NCI-H446 (cell line): ENCODE data around the gene RRP12.

Experiments
- DNase-seq, 2 experiments: peaks; one replicate each; lab custom pipeline; 2025; lab: John Stamatoyannopoulos, UW

RRP12 gene

DNA sequence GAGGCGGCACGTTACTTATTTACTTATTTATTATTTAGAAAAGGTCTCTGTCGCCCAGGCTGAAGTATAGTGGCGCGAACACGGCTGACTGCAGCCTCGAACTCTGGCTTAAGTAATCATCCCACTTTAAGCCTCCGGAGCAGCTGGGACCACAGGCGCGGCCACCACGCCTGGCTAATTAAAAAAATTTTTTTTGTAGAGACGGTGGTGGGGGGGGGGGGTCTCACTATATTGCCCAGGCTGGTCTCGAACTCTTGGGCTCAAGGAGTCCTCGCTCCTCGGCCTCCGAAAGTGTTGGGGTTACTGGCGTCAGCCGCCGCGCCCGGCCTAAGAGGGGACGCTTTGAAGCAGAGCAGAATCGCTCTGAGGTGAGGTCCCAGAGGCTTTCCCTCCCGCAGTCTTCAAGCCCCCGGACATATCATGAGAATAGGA, 65.9 kb downstream of the RRP12 start:
- DNase-seq: no peak

DNA sequence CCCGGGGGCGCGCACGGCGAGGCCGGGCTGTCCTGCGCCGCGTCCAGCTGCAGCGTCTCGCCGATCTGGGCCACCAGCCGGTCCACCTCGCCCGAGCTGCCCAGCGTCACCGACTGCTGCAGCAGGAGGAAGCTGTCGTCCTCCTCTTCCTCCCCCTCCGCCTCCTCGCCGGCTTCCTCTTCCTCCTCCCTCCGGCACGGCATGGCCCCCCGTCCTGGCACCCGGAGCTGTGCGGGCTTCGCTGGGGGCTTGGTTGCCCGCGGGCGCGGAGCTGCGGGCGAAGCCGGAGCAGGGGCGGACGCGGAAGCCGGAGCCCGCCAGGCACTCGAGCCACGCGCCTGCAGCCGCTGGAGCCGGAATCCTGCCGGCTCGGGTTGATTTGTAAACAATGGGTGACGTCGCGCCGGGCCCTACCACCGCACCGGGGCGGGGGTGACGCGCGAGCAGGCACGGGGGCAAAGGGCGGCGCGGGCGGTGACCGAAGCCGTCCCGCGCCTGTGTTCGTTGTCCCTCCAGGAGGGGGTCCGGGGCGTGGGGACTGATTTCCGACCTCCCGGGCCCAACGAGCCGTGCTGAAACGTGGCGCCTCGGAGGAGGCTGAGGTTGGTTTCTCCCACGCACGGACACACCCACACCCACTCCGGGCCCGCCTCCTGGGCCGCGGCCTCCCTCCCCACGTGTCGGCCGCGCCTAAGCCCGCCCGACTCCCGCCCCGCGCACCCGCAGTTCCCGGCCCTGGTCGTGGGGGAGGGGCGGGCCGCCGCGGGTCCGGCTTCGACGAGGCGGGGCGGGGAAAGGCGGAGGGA, 66.6 kb downstream of the RRP12 start, which contains the start of gene FRAT2:
Gene FRAT2, minus strand, starts transcription at position 360 of the 806 bp plus-strand sequence. Its CDS starts 157 bp downstream, at position 203.
- peak; percentile 28 to 83 for DNase-seq

DNA sequence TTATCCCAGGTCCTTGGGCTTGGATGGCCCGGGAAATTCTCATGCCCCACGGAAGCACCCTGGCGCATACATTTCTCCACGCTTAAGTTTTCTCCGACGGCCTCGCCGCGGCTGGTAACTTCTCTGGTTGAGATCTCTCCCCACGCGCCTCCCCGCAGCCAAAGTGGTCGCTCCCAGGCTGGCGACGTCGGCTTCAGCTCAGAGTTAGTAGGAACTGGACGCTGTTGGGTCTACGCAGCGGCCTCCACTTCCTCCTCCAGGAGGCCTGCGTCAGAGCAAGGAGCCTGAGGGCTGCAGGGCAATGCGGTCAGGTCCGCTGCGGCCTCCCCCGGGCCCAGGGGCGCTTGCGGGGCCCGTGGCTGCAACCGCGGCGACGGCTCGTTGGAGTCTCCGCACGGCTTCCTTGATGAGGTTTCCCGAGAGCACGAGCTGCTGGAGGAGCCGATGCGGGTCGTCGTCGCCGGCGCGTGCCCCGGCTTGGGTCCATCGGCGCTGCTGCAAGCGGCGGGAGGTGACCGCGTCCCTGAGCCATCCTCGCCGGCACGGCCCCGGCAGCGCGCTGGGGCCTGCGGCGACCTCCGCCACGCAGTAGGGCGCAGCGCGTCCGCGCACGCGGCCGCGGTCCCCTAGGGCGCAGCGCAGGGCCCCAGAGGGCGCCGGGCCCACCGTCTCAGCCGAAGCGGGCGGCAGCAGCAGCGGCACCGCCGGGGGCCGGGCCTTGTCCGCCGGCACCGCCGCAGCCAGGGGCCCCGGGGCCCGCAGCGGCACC, 67.4 kb downstream of the RRP12 start:
- DNase-seq: no peak

DNA sequence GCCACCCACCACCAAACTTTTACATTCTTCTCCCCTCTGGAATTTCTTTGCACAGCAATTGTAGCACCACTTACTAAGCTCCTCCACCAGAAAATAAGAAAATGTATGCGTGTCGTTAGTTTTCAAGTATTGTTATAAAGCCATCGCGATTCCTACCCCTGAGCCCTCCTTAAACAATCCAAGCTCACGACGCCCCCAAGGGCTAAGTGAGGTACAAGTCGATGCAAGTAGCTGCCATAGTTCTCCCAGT, 67.9 kb downstream of the RRP12 start:
- DNase-seq: peak in 1 of 2 experiments; percentile 8

DNA sequence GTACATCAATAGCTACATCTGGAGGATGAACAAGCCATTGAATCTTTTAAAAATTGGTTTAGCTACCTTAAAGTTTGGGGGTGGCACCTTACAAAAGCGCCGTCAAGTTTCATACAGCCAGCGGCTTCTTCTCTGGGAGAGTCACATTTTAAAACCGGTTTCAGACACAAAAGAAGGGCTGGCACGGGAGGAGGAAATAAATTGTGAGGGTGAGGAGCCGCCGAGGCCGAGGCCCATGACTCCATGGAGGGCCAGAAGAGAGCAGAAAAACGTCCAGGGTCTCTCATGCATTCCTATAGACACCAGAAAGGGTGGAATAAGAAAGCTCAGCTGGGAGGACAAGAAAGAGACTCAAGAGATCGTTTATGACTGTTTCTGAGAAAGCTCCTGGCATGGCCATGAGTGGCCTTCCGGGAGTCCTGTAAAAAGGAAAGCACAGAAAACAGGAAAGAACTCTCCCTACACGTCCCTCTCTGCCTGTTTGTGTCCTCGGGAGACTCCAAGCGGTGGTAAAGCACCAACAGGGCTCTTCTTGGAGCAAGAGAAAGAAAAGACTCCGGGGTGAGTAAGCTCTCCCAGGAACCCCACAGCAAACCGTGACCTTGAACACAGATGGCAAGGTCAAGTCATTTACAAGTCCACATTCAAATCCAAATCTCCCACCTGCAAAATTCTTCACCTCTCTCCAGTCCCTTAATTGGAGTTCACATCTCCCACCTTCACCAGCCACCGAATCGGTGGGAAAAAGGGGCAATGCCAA, 68.4 kb downstream of the RRP12 start:
- DNase-seq: peak in 1 of 2 experiments; percentile 9

DNA sequence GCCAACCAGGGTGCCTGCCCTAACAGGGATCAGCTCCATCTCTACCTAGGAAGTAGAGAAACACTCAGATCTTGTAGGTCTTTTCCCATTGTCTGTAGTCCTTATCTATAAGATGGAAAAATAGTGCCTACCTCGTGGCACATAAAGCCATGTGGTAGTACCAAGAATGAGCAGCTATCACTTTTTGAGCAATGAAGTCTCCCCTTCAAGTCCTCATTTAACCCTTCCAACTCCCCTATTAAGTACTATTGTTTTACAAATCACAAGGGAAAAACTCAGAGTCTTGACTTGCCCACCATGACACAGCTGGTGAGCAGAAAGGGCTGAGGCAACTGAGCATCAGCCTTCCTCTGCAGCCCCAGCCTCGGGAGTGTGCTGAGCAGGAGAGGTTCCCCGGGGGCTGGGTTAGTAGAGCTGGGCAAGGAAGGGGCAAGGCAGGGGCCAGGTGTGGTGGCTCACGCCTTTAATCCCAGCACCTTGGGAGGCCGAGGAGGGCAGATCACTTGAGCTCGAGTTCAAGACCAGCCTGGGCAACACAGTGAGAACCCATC, 69.9 kb downstream of the RRP12 start:
- no peak for DNase-seq

DNA sequence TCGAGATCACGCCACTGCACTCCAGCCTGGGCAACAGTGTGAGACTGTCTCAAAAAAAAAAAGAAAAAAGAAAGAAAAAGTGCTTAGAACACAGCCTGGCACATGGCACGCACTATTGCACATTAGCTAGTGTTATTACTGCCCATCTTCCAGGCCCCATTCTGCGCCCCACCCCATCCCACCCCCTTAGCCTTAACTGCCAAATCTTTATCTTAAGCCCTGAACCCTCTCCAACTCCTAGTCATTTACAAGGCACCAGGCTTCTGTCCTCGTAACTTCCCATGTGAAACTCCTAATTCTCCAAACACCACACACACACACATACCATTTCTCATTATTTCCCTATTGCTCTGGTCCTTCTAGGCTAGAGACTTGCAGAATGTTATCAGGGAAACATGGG, 71.4 kb downstream of the RRP12 start:
- no peak for DNase-seq

DNA sequence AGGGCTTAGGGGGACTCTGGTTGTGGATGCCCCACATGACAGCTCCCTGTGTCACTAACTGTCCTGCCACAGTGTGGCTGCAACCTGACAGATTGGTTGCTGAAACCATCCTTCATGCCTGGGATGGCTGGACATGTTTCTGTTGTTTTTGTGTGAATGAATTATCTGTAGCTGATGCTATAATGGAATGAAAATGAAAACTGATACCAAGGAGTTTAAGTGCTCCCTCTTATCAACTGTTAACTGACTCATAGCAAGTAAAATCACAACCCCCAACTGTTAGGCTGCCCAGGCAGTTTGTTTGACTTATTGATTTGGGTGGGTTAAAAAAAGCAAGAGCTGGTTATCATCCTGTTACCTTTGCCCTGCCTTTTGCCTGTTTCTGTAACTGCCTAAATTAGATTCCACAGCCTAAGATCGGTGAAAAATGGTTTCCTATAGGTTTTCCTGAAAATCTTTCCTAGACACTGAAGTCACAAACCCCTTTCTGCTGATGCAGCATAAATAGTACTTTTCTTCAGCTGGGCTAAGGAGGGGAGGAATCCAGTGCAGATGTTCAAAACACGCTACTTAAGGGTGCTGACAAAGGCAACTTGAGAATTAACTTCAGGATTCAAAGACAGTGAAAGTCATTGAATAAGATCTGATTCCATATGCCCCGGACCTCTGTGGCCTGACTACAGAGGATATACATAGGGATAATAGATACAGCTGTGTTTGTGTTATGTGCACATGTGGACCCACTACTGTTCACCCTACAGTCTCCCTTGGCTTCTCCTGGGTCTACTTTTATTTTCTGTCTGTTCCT, 72.3 kb downstream of the RRP12 start:
- no peak for DNase-seq

DNA sequence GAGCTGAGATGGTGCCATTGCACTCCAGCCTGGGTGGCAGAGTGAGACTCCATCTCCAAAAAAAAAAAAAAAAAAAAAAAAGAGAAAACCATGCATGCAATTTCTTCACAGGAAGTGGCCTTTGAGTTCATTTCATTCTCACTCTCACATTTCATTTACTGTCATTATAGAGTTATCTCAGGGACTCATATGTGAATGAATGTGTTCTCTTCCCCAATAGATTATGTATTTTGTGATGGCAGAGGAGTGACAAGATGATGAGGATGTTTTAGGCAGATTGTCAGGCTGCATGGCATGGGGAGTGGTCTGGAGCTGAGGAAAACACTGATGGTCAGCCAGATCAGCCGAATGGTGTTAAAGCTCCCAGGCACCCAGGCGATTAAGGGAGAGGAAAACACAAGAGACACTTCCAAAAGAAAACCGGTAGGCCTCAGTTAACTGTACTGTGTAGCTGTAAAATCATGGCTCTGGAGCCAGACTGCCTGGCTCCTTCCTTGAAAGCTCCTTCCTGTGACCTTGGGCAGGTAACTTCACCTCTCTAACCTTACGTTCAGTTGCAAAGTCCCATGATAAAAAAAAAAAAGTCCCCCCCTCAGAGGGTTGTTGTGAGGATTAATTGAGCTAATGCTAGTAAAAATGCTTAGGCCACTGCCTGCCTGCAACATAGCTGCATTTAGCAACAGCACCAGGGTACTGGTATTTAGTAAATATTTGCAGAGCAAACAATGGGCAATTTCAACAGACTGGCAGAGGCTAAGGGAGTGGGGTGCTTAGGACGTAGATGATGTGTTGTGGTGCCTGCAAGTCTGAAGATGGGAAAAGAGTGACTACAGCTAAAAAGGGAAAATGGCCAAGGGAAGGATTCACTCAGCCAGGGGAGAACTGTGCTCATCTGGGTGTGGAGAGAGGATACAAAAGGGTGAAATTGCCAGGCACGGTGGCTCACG, 73.5 kb downstream of the RRP12 start:
- DNase-seq: no peak

DNA sequence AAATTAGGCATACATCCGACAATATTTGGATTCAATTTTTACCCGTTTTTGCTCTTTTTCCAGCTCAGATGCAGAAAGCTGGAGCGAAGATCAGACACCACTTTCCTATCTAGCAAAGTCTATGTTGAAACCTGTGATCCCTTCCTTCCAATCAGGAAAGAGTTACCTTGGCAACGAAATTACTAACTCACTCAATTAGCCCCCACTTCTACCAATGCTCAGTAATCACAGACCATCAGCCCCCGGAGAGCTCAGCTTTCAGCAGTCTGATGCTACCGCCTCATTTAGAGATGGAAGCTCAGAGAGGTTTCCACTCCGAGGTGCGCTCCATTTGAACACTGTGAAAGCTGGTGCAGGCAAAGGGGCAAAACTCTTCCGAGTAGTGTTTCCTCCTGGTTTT, 75.4 kb downstream of the RRP12 start:
- DNase-seq: no peak

DNA sequence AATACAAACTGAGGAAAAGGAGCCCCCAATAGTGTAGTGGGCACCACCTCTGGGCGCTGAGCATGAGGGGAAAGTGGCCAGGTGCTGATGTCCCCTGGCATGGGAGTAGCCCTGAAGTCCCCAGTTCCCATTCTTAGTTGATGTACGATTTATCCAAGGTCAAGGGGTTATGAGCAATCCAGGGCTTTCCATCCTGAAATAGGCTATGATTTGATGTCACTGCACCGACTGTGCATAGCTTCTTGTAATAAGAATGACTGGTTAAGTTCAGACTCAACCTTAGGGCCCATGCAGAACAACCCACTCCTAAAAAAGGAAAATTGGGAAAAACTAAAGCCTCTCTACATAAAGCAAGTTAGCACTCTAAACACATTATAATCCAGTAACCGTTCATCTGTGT, 77.6 kb downstream of the RRP12 start:
- no peak for DNase-seq

DNA sequence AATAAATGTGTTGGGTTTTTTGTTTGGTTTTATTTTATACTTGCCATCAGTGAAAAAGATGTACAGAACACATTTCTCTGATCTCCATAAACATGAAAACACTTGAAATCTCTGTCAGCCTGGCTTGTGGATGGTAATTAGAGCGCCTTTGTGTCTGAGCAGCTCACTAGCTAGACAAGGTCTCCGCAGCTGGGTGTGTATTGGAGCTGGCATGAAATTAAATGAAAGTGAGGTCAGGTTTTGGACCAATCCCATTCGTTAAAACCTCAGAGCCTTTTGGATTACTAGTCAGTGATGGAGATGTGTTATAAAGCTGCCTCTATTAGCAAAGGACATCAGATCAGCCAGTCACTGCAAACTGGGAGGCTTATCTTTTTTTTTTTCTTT, 79.3 kb downstream of the RRP12 start:
- DNase-seq: no peak

DNA sequence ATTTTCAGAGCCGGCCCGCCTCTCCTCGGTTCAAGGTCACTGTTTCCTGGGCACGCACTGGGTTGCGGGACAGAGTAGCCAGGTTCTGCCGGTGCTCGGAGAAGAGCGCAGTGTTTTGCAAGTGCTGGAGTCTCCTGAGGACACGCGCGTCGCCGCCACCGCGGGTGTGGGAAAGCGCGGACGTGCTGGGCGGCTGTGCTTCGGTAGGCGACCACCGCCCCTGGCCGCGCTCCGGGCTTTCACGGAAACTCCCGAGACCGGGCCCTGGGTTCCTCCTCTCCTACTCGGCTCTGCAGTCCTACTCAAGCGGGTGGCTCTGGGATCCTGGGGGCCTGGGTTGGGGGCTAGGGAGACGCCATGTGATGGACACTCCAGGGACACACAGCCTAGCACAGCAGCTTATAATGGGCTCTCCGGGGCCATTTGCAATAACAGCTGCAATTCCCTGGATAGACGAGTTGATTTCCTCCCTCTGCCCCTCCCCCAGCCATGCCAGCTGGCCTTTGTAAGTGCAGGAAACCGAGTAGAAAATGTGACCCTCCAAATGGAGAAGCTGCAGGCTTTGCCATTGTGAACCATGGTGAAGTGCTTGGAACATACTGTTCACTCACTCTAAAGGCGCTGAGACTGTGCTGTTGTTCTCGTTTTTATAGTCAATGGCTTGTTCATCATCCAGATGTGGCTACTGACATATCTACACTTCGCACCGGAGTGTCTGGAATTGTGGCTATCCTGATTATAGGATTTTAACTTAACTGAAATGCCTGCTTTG, 79.9 kb downstream of the RRP12 start:
- DNase-seq: no peak

DNA sequence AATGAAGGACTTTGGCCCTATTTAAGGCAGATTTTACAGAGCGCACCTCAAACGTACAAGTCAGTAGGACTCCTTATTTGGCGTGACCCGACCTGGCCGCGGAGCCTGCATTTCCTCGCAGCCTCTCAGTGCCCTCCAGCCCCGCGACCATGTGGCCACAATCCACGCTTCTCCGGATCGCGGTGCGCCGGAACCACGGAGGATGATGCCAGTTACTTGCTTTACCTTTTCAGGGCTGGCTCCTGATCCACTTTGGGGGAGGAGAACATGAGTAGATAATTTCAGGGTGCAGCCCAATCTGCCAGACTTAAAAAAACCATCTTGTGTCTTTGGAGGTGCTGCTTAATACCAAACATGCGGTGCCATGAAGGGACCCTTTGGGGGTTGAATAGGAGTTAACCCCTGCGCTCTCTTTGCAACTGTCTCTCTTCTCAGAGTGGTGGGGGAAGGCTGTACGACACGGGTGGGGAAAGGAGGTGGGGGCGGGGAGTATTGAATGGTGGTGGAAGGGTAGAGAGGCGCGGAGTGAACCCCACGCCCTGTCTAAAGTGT, 80.6 kb downstream of the RRP12 start:
- no peak for DNase-seq

DNA sequence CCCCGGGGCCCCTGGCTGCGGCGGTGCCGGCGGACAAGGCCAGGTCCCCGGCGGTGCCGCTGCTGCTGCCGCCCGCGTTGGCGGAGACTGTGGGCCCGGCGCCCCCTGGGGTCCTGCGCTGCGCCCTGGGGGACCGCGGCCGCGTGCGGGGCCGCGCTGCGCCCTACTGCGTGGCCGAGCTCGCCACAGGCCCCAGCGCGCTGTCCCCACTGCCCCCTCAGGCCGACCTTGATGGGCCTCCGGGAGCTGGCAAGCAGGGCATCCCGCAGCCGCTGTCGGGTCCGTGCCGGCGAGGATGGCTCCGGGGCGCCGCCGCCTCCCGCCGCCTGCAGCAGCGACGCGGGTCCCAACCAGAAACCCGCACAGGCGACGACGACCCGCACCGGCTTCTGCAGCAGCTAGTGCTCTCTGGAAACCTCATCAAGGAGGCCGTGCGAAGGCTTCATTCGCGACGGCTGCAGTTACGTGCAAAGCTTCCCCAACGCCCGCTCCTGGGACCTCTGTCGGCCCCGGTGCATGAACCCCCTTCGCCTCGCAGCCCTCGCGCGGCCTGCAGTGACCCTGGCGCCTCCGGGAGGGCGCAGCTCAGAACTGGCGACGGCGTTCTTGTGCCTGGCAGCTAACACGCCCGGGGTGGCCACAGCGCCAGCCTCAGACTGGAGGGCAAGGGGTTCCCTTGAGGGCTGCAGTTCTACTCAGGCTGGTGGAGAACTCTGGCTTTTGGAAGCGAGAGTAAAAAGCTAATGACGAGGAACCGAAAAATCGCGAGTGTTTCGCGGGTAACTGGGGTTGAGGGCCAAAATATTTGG, 81.3 kb downstream of the RRP12 start:
- no peak for DNase-seq

DNA sequence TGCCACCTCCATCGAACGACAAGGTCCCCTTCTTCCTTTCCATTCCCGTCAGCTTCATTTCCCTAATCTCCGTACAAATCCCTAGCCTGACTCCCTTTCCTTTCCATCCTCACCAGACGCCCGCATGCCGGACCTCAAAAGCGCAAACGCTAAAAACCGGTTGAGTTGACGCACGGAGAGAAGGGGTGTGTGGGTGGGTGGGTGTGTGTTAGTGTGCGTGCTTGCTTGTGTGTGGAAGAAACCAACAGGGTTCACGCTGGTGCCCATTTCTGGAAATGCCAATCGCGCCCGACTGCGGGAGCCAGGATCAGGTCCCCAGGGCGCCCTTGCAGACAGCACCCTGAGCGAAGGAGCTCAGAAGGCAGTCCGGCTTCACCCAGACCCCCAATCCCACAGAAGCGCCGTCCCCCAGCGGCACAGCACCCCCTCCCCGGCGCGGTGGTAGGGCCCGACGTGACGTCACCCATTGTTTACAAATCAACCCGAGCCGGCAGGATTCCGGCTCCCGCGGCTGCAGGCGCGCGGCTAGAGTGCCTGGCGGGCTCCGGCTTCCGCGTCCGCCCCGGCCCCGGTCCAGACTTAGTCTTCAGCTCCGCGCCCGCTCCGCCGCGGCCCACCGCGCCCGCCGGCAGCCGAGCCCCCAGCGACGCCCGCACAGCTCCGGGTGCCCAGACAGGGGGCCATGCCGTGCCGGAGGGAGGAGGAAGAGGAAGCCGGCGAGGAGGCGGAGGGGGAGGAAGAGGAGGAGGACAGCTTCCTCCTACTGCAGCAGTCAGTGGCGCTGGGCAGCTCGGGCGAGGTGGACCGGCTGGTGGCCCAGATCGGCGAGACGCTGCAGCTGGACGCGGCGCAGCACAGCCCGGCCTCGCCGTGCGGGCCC, 82.1 kb downstream of the RRP12 start, which contains the start of gene FRAT1:
Gene FRAT1, plus strand, starts transcription at position 500 of the 880 bp plus-strand sequence. Its CDS starts 183 bp downstream, at position 683.
- DNase-seq: peak; percentile 65 to 67

DNA sequence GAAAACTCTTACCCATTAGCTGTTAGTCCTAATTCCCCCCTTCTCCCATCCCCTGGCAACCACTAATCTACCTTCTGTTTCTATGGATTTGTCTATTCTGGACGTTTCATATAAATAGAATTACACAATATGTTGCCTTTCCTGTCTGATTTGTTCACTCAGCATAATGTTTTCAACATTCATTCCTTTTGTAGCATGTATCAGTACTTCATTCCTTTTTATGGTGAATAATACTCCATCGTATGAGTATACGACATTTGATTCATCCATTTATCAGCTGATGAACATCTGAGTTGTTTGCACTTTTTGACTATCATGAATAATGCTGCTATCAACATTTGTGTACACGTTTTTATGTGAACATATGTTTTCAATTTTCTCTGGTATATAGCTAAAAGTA, 86.5 kb downstream of the RRP12 start:
- DNase-seq: no peak
